NK-92 (cell line): Measurements from ENCODE around the gene SYT7.
"Not testable (repeated sequence)": the region's sequence is repeated elsewhere in the genome, so short reads cannot be mapped to it uniquely, and the experiment has no call there.

Experiments used
- DNase-seq: peaks from one replicate; lab custom pipeline; 2025; ENCODE audit not compliant: unreplicated experiment; lab: John Stamatoyannopoulos, UW

The SYT7 gene

DNA sequence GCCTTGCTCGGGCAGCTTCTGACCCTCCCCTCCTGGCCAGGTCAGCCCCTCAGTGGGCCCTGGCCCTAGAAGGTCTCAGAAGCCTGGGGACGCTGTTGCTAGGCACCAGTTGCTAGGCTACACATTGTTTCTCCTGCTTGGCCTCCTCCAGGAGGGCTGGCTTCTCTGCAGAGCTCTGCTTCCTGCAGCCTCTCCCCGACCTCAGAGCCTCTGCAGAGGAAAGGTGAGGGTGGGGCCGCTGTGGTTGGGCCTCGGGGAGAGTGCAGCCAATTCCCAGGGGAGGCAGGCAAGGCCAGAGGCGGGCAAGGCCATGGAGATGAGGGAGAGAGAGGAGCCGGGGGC, 99.9 kb downstream of the SYT7 start:
- no peak for DNase-seq

GRCh38 chr11:61480261-61480993, 100.4 kb downstream of the SYT7 start:
- no peak for DNase-seq

GRCh38 chr11:61479360-61480058, 101.4 kb downstream of the SYT7 start:
- not testable (repeated sequence) for DNase-seq

DNA sequence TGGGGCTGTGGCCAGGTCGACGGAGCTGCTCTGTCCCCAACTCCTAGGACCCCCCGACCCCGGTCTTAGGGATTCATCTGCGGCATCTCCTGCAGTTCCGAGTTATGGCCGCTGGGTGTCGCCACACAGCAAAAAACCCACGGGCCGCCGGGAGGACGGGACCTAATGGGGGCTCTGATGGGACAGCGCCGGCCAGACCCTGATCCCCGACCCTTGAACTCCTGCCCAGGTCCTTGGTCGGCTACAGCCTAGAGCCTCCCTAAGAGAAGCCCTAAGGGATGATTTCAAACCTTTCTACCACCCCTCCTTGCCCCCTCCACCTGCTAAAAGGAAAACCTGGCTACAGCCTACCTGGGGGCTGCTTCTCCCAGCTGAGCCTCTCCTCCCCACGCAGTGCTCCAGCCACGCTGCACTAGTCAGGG, 103.1 kb downstream of the SYT7 start:
- no peak for DNase-seq

DNA sequence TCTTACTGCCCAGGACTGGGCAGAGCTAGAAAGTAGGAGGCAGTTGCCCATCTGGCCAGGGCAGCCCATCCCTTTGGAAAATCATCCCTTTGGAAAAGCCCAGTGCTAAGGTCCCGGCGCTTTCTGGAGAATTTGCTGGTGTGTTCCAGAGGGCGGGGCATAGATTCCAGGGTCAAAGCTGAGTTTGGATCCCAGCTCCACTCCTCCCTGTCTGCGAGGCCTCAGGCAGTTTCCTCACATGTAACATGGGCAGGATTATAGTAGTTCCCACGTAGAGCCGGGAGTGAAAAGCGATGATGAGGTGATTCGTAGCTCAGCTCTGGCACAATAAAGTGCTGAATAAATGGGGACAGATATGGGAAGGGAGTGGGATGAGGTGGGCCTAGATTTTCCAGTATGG, 103.8 kb downstream of the SYT7 start:
- no peak for DNase-seq

DNA sequence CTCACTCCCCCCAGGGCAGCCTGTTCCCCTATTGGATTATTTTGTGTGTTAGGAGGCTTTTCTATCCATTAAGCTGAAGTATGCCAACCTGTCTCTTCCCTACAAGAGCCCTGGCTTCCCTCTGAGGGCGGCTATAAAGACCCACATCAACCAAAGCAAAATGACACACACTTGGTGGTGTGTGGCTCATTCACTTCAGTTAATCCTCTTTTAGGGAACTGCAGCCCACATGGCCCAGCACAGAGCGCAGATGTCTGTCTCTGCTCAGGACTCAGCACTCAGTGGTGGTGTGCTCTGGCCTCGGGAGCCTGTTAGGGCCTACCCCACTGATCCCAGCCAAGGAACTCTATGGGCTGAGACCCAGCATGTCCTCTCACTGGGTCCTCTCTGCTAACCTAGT, 104.5 kb downstream of the SYT7 start:
- no peak for DNase-seq

DNA sequence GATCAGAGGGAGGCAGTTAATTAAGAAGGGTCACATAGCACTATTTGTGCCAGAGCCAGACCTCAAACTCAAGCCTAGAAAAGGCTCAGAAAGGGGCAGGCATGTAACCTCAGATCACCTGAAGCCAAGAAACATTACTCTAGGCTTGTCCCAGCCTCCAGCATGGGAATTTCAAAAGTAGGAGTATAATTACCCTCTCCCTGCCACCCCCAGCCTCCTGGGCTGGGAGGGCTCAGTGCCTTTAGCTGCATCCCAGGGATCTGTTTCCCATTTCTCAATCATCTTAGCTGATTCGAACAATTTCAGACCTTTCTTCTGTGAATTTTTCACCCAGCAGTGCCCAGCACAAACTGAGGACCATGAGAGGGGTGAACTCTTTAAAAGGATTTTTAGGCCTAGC, 105.4 kb downstream of the SYT7 start:
- DNase-seq: no peak

DNA sequence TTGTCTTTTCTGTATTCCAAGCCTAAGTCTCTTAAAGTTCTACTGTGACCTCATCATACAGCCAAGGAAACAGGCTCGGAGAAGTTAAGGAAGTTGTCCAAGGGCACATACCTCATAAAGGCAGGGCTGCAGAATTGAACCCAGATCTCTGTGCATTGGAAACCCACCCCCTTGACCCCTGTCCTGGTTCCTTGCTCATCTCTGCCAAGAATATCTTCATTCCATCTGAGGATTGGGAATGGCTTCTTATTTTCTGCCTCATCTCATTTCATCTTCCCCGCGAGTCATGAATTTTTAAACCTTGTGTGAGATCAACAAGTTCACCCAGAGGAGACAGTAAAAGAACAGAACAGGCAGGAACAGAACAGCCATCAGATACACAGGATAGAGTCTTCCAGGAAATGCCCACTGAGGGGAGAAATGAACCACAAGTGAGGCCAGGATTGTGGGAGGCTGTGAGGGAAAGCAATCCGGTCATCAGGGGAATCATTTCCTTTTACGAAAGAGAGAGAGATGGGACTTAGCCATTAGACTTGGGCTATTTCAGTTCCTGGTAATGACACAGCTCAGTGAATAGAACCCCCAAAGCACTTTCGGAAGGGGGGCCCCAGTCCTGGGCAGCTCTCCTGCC, 106.7 kb downstream of the SYT7 start:
- DNase-seq: no peak

DNA sequence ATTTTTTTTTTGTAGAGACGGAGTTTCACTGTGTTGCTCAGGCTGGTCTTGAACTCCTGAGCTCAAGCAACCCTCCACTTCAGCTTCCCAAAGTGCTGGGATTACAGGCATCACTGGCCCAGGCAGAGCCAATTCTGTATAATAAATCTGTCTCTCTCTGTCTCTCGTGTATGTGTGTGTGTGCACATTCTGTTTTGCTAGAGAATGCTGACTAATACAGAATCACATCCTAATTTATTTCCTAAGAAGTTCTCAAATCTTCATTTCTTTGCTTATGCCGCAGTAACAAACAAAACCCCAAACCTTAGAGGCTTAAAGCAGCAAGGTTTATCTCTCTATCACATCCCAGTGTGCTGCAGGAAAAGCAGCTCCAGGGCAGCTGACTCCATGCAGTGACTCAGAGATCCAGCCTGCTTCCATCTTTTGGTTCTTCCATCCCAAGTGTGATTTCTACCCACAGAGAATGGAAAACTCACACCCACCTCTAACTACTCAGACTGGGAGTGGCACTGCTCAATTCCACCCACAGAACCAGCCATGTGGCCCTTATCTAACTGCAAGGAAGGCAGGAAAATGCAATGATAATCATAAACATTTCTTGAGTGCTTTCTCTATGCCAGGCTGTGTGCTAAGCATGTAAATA, 107.4 kb downstream of the SYT7 start:
- no peak for DNase-seq

DNA sequence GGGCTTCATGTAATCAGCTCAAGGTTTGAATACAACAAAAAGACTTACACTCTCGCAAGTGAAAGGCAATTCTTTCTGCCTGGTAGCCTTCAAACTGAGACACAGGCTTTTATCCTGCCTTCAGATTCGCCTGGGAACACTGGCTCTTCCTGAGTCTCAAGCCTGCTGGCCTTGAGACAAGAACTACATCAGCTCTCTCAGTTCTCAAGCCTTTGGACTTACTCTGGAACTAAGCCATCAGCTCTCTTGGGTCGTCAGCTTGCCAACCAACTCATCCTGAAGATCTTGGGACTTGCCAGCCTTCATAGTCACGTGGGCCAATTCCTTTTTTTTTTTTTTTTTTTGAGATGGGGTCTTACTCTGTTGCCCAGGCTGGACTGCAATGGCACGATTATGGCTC, 108.0 kb downstream of the SYT7 start:
- DNase-seq: no peak

DNA sequence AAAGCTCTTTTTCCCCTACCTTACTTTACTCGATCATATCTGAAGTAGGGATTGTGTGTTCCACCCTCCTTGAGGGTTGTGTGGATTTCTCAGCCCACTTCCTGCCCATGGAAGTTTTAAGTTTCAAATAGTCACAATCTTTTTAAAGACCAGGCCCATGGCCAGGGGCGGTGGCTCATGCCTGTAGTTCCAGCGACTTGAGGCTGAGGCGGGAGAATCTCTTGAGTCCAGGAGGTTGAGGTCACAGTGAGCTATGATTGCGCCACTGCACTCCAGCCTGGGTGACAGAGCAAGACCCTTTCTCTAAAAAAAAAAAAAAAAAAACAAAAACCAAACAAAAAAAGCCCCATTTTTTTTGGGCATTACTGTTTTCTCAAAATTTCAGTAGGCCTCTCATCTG, 108.6 kb downstream of the SYT7 start:
- DNase-seq: no peak

DNA sequence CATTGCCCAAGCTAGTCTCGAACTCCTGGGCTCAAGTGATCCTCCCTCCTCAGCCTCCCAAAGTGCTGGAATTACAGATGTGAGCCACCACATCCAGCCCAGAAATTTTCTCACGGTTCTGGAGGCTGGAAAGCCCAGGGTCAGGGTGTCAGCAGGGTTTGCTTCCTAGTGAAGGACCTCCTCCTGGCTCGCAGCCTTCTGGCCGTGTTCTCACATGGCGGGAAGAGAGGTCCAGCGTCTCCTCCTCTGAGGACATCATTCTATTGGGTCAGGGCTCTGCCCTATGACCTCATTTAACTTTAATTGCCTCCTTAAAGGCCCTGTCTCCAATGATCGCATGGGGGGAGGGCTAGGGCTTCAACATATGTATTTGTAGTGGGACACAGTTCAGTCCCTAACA, 112.9 kb downstream of the SYT7 start:
- DNase-seq: no peak

DNA sequence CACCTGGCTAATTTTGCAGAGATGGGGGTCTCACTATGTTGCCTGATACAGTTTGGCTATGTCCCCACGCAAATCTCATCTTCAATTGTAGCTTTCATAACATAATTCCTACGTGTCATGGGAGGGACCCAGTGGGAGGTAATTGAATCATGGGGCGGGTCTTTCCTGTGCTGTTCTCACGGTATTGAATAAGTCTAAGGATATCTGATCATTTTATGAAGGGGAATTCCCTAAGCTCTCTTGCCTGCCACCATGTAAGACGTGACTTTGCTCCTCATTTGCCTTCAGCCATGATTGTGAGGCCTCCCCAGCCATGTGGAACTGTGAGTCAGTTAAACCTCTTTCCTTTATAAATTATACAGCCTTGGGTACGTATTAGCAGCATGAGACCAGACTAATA, 113.3 kb downstream of the SYT7 start:
- DNase-seq: not testable (repeated sequence)
